Ectodermal cell (in vitro differentiated cells): ENCODE data around the gene GTF3C1.

Experiments
- H3K27ac ChIP-seq: 2 replicates; pipeline ENCODE4 v1.7.0; 2013; ENCODE audit warnings: mild to moderate bottlenecking, low read depth, low read length; ENCODE audit not compliant: insufficient read depth, poor library complexity, severe bottlenecking
- H3K27me3 ChIP-seq: 2 replicates; pipeline ENCODE4 v1.7.0; 2013; ENCODE audit warnings: mild to moderate bottlenecking, low read length; ENCODE audit not compliant: insufficient read depth, control insufficient read depth, poor library complexity, severe bottlenecking
- H3K36me3 ChIP-seq: one replicate; pipeline ENCODE4 v1.7.0; 2013; ENCODE audit warnings: low read length; ENCODE audit not compliant: control insufficient read depth, insufficient read depth
- H3K4me1 ChIP-seq: one replicate; pipeline ENCODE4 v1.7.0; 2013; ENCODE audit warnings: low read length; ENCODE audit not compliant: control insufficient read depth, insufficient read depth
- H3K4me3 ChIP-seq: 2 replicates; pipeline ENCODE4 v1.7.0; 2013; ENCODE audit warnings: low read depth, low read length, control low read depth; ENCODE audit not compliant: insufficient read depth
- H3K9me3 ChIP-seq: 2 replicates; pipeline ENCODE4 v1.7.0; 2013; ENCODE audit warnings: mild to moderate bottlenecking, low read length, moderate library complexity; ENCODE audit not compliant: control insufficient read depth
- WGBS, 2 experiments: methylation state at CpG; one replicate each; pipeline ENCODE4 v1.1.7; 2013; ENCODE audit warnings: missing lambda C conversion rate in 2 of 2; 5-methylcytosine and 5-hydroxymethylcytosine counted together

Gene GTF3C1

DNA sequence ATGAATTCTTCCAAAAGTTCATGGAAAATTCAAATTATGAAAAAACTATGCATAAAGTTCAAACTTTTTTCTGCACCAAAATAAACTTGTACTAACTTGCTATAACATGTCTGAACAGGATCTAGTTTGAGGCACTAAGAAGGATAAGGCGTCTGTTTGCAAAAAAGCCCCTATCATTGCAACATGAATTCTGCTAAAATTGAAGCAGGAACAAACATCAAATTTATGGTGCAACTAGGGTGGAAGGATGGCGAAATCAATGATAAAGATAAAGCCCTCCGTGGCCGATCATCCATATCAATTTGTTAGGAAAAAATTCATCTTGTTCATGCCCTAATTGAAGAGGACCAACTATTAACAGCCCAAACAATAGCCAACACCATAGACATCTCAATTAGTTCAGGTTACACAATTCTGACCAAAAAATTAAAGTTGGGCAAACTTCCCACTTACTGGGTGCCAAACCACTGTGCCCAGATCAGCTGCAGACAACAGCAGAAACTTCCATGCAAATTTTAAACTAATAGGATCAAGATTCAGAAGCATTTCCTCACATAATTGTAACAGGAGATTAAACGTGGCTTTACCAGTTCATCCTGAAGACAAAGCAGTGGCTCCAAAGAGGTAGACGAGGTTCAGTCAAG is 134.8 kb downstream of the GTF3C1 start:
- H3K27me3 ChIP-seq: no peaks in the 10 kb centered on the region
- H3K36me3 ChIP-seq: no peaks in the 10 kb centered on the region
- H3K4me1 ChIP-seq: no peaks in the 10 kb centered on the region
- no peaks in the 10 kb centered on the region for H3K9me3 ChIP-seq
- WGBS, 2 experiments: 86 to 93% methylated on average over 6 of the region's 6 CpGs
- H3K27ac ChIP-seq: no peak overlapping the region
- H3K4me3 ChIP-seq: no peak overlapping the region

DNA sequence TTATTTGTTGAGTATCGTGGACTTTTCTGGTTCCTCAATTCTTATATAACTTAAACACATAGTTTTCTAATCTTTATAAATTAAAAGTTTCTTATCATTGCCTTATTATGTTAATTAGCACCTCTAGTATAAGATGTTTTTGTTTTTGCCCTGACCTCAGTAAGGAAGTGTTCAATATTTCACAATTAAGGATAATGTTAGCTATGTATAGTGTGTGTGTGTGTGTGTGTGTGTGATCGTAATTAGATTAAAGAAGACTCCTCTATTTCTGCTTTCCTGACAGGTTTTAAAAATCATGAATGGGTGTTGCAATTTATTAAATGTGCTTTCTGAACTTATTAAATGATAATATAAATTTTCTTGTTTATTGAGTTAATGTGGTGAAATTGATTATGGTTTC is 135.8 kb downstream of the GTF3C1 start:
- H3K36me3 ChIP-seq: no peaks in the 10 kb centered on the region
- WGBS, 2 experiments: 63 to 100% methylated on average over 1 of the region's 2 CpGs
- H3K4me1 ChIP-seq: no peaks in the 10 kb centered on the region
- H3K27ac ChIP-seq: no peak overlapping the region
- H3K27me3 ChIP-seq: no peaks in the 10 kb centered on the region
- no peaks in the 10 kb centered on the region for H3K9me3 ChIP-seq
- H3K4me3 ChIP-seq: no peak overlapping the region

DNA sequence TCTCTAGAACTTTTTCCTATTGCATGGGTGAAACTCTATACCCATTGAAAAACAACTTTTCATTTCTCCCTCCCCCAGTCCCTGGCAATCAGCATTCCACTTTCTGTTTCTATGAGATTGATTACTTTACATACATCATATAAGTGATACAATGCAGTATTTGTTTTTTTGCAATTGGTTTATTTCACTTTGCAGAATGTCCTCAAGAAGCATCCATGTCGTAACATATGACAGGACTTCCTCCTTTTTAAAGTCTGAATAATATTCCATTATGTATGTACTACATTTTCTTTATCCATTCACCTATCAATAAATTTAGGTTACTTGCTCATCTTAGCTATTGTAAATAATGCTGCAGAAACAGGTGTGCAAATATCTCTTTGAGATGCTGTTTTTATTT is 139.0 kb downstream of the GTF3C1 start:
- WGBS, 2 experiments: 83 to 100% methylated on average over 1 of the region's 1 CpG

More for the DNA sequence above, 139.0 kb downstream of the GTF3C1 start:
- Histone ChIP-seq H3K4me3 (no peak overlapping the region), H3K27ac (no peak overlapping the region), H3K4me1 (peaks cover 7% of the 10 kb centered on the region), H3K27me3 (no peaks in the 10 kb centered on the region), H3K9me3 (no peaks in the 10 kb centered on the region), H3K36me3 (no peaks in the 10 kb centered on the region)
